IMR-90 (cell line): ENCODE data around the gene NOS3. TPM values are rescaled to one million over a fixed set of nuclear protein-coding genes. Genes with fewer than 3 reads are reported as not detected.
A peak's percentile ranks its signal among the peaks of the same experiment; 100 is the strongest.

Experiments used
- ATAC-seq: fragments of 200-7000 bp; cut with Tn5 transposase; 2 replicates; pipeline ENCODE4 v1.9.1; 2020; ENCODE audit warnings: low read depth, mild to moderate bottlenecking, moderate library complexity
- BruUV-seq: library from RNA; stranded (reverse); fragments of 400-500 nt; replicated peaks from 2 replicates; lab custom pipeline; 2021; lab: Mats Ljungman, UMichigan
- CTCF ChIA-PET: fragments of 300-600 bp; formaldehyde crosslinking; extraction: SDS; loops from one replicate; lab custom pipeline; 2021; ENCODE audit warnings: antibody characterized with exemption; lab: Yijun Ruan, JAX
- POLR2A ChIA-PET: fragments of 300-600 bp; sonication (Branson Sonifier 250); formaldehyde crosslinking; loops from one replicate; lab custom pipeline; 2022; ENCODE audit warnings: antibody characterized with exemption; ENCODE audit not compliant: unreplicated experiment; lab: Charles Lee
- DNase-seq: peaks from one replicate; pipeline ENCODE4 v3.0.0; 2013
- H2AFZ ChIP-seq: replicated peaks from 2 replicates; pipeline ENCODE3; 2013; ENCODE audit warnings: low read length, mild to moderate bottlenecking; ENCODE audit not compliant: poor library complexity
- H2AK5ac ChIP-seq: 2 replicates; pipeline ENCODE4 v1.6.1; 2013; ENCODE audit warnings: low read depth, low read length, inconsistent platforms
- H2AK9ac ChIP-seq: replicated peaks from 2 replicates; pipeline ENCODE3; 2013; ENCODE audit warnings: mild to moderate bottlenecking, low read depth, low read length, moderate library complexity; ENCODE audit not compliant: poor library complexity
- H2BK120ac ChIP-seq: 2 replicates; pipeline ENCODE4 v1.6.1; 2013; ENCODE audit warnings: low read depth, low read length, inconsistent platforms
- H2BK15ac ChIP-seq: 3 replicates; pipeline ENCODE4 v1.6.1; 2013; ENCODE audit warnings: low read depth, low read length, inconsistent platforms
- H2BK20ac ChIP-seq: 2 replicates; pipeline ENCODE4 v1.6.1; 2013; ENCODE audit warnings: low read depth, mild to moderate bottlenecking, inconsistent platforms, low read length, moderate library complexity
- H2BK5ac ChIP-seq: 2 replicates; pipeline ENCODE4 v1.6.1; 2013; ENCODE audit warnings: mild to moderate bottlenecking, low read depth, low read length, inconsistent platforms; ENCODE audit not compliant: poor library complexity, severe bottlenecking
- H3K14ac ChIP-seq: replicated peaks from 2 replicates; pipeline ENCODE4 v1.6.1; 2013; ENCODE audit warnings: low read depth, low read length, inconsistent platforms
- H3K18ac ChIP-seq: 2 replicates; pipeline ENCODE4 v1.6.1; 2013; ENCODE audit warnings: low read depth, low read length, control low read depth
- H3K23ac ChIP-seq: 2 replicates; pipeline ENCODE4 v1.6.1; 2013; ENCODE audit warnings: low read depth, low read length, inconsistent platforms
- H3K27ac ChIP-seq: 2 replicates; pipeline ENCODE4 v1.5.1; 2013; ENCODE audit warnings: mild to moderate bottlenecking, control low read depth, low read length; ENCODE audit not compliant: insufficient read depth
- H3K27me3 ChIP-seq: 2 replicates; pipeline ENCODE4 v1.6.1; 2013; ENCODE audit warnings: low read length; ENCODE audit not compliant: control insufficient read depth, insufficient read depth
- H3K36me3 ChIP-seq: 2 replicates; pipeline ENCODE4 v1.6.1; 2013; ENCODE audit warnings: low read length, mixed read lengths; ENCODE audit not compliant: control insufficient read depth, insufficient read depth
- H3K4ac ChIP-seq: 2 replicates; pipeline ENCODE4 v1.6.1; 2013; ENCODE audit warnings: low read depth, low read length, inconsistent platforms
- H3K4me1 ChIP-seq: 2 replicates; pipeline ENCODE4 v1.6.1; 2013; ENCODE audit warnings: low read length, mixed read lengths; ENCODE audit not compliant: control insufficient read depth, insufficient read depth
- H3K4me2 ChIP-seq: 2 replicates; pipeline ENCODE4 v1.6.1; 2013; ENCODE audit warnings: low read depth, mild to moderate bottlenecking, control low read depth, low read length, moderate library complexity
- H3K4me3 ChIP-seq: 2 replicates; pipeline ENCODE4 v1.5.1; 2013; ENCODE audit warnings: low read depth, mild to moderate bottlenecking, control low read depth, low read length, moderate library complexity; ENCODE audit not compliant: insufficient read depth
- H3K56ac ChIP-seq: 2 replicates; pipeline ENCODE4 v1.6.1; 2013; ENCODE audit warnings: low read length, inconsistent platforms; ENCODE audit not compliant: insufficient read depth; ENCODE audit errors: extremely low read depth
- H3K79me1 ChIP-seq, 2 experiments: 2 replicates each; pipeline ENCODE4 v1.6.1; 2013; ENCODE audit warnings: low read length in 2 of 2, inconsistent platforms in 1 of 2, low read depth in 1 of 2
- H3K9ac ChIP-seq: 2 replicates; pipeline ENCODE4 v1.6.1; 2013; ENCODE audit warnings: low read depth, low read length, control low read depth
- H3K9me1 ChIP-seq: 2 replicates; pipeline ENCODE4 v1.6.1; 2013; ENCODE audit warnings: low read length, inconsistent platforms; ENCODE audit not compliant: insufficient read depth
- H3K9me3 ChIP-seq: 2 replicates; pipeline ENCODE4 v1.6.1; 2013; ENCODE audit warnings: low read length; ENCODE audit not compliant: control insufficient read depth, insufficient read depth
- H4K20me1 ChIP-seq: 2 replicates; pipeline ENCODE4 v1.6.1; 2013; ENCODE audit warnings: low read length, inconsistent platforms; ENCODE audit not compliant: insufficient read depth
- H4K5ac ChIP-seq: 2 replicates; pipeline ENCODE4 v1.6.1; 2013; ENCODE audit warnings: mild to moderate bottlenecking, low read depth, low read length, control low read depth
- H4K8ac ChIP-seq, 2 experiments: 2 replicates each; pipeline ENCODE4 v1.6.1; 2013; ENCODE audit warnings: low read depth in 2 of 2, low read length in 2 of 2, control low read depth in 1 of 2, inconsistent platforms in 1 of 2
- H4K91ac ChIP-seq: 2 replicates; pipeline ENCODE4 v1.6.1; 2013; ENCODE audit warnings: low read depth, low read length, inconsistent platforms; ENCODE audit not compliant: insufficient read depth
- BHLHE40 ChIP-seq: fragments of 150-350 bp; IDR thresholded peaks from 2 replicates; pipeline ENCODE4 v1.6.1; 2016; ENCODE audit warnings: mild to moderate bottlenecking, low read depth, low read length
- CHD1 ChIP-seq: IDR thresholded peaks from 2 replicates; pipeline ENCODE4 v1.6.1; 2012; ENCODE audit warnings: low read depth, low read length, improper control_type of control experiment
- RFX5 ChIP-seq: IDR thresholded peaks from 2 replicates; pipeline ENCODE4 v1.8.0; 2012; ENCODE audit warnings: low read depth, mild to moderate bottlenecking, low read length, moderate library complexity
- WGBS, 2 experiments: methylation state at CpG; one replicate each; pipeline versions ENCODE4 v1.1.5 to v1.1.7; 2013; ENCODE audit warnings: missing lambda C conversion rate in 2 of 2; ENCODE audit not compliant: insufficient read length in 1 of 2; ENCODE audit errors: extremely low coverage in 2 of 2; 5-methylcytosine and 5-hydroxymethylcytosine counted together
- dilution Hi-C: fragments of 300-500 bp; cut with HindIII; formaldehyde crosslinking; loops from one replicate; pipeline ENCODE4 v1.14.3; 2018; ENCODE audit warnings: low sequenced_read_pairs; ENCODE audit not compliant: unreplicated experiment
- in situ Hi-C: fragments of 300-500 bp; cut with MboI; formaldehyde crosslinking; loops from 3 replicates; pipeline ENCODE4 v1.14.3; 2019; ENCODE audit warnings: low sequenced_read_pairs, inconsistent platforms, mixed read lengths
- intact Hi-C: fragments of 100-400 bp; cut with micrococcal nuclease; formaldehyde crosslinking; loops from 2 replicates; pipeline ENCODE4 v1.10.0; 2022
- polyA plus RNA-seq, 3 experiments: library from polyadenylated mRNA; depleted of rRNA; stranded (reverse); fragments of >200 nt; gene quantifications; 2 replicates each; pipeline ENCODE4 v1.2.3, GENCODE V29; 2012; ENCODE audit warnings: low replicate concordance in 1 of 3
- total RNA-seq: library from RNA; depleted of rRNA; stranded (reverse); fragments of >200 nt; gene quantifications from 2 replicates; pipeline ENCODE4 v1.2.3, GENCODE V29; 2012
- TF ChIP-seq, protein P1 (sequence below): conservative IDR thresholded peaks from 2 replicates; pipeline ENCODE4 v1.5.1; 2012; ENCODE audit warnings: mild to moderate bottlenecking, low read depth, low read length, improper control_type of control experiment
- TF ChIP-seq, protein P2 (sequence below): fragments of 150-350 bp; IDR thresholded peaks from 2 replicates; pipeline ENCODE4 v1.6.1; 2017; ENCODE audit warnings: mild to moderate bottlenecking, antibody characterized with exemption, low read length, low read depth

Gene NOS3
- total and polyA plus RNA-seq, 2 of the 4 experiments (the other 2 are of a cell fraction) = 0.72 to 2.0 TPM

- TF ChIP-seq, protein P1, sequence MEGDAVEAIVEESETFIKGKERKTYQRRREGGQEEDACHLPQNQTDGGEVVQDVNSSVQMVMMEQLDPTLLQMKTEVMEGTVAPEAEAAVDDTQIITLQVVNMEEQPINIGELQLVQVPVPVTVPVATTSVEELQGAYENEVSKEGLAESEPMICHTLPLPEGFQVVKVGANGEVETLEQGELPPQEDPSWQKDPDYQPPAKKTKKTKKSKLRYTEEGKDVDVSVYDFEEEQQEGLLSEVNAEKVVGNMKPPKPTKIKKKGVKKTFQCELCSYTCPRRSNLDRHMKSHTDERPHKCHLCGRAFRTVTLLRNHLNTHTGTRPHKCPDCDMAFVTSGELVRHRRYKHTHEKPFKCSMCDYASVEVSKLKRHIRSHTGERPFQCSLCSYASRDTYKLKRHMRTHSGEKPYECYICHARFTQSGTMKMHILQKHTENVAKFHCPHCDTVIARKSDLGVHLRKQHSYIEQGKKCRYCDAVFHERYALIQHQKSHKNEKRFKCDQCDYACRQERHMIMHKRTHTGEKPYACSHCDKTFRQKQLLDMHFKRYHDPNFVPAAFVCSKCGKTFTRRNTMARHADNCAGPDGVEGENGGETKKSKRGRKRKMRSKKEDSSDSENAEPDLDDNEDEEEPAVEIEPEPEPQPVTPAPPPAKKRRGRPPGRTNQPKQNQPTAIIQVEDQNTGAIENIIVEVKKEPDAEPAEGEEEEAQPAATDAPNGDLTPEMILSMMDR = peak; percentile 49
Observed at GRCh38 chr7:151059367-151060112, 68.7 kb downstream of the NOS3 start, which contains the start of gene SLC4A2 (continued).

- TF ChIP-seq, protein P1 = no peak
- TF ChIP-seq CHD1 (no peak), BHLHE40 (no peak), RFX5 (no peak)
- TF ChIP-seq, protein P2, sequence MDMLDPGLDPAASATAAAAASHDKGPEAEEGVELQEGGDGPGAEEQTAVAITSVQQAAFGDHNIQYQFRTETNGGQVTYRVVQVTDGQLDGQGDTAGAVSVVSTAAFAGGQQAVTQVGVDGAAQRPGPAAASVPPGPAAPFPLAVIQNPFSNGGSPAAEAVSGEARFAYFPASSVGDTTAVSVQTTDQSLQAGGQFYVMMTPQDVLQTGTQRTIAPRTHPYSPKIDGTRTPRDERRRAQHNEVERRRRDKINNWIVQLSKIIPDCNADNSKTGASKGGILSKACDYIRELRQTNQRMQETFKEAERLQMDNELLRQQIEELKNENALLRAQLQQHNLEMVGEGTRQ = no peak
- peak overlapping the region; percentile 81 for H3K14ac ChIP-seq
- H4K91ac ChIP-seq = peak overlapping the region; percentile 56
- peak overlapping the region; percentile 96 for H2AK5ac ChIP-seq
- intact Hi-C loops (loop anchor here (1.0 kb wide), 1 partner anchor 51 kb away; no protein-coding TSS in a partner anchor), in situ Hi-C loops (no loop called here), dilution Hi-C loops (no loop called here)
- peak overlapping the region; percentile 99 for H3K4me2 ChIP-seq
- ChIA-PET CTCF (no interaction called here), POLR2A (no interaction called here)
- peaks cover 24 to 68% of the 10 kb centered on the region in 2 experiments for H3K79me1 ChIP-seq
- H3K27me3 ChIP-seq = no peaks in the 10 kb centered on the region
- 0 out of 3 replicates have a peak overlapping the region, but pooled peaks have one; percentile 15 for H2BK15ac ChIP-seq
- H2BK5ac ChIP-seq = peak overlapping the region; percentile 95
- H3K4ac ChIP-seq = peak overlapping the region; percentile 66
- no peak for DNase-seq
- H3K9me1 ChIP-seq = peaks cover 12% of the 10 kb centered on the region; the same call in 1 of the 2 replicates
- H2BK120ac ChIP-seq = peak overlapping the region; percentile 48; the same call in 1 of the 2 replicates
- H2AK9ac ChIP-seq = peak overlapping the region; percentile 100
- peak overlapping the region; percentile 84 for H3K9ac ChIP-seq
- H3K23ac ChIP-seq = peak overlapping the region; percentile 87; the same call in 1 of the 2 replicates
- no TSS peak for BruUV-seq
- H4K20me1 ChIP-seq = peaks cover 28% of the 10 kb centered on the region
- peak overlapping the region; percentile 22; the same call in 1 of the 2 replicates for H3K18ac ChIP-seq
- H2BK20ac ChIP-seq = no peak overlapping the region
- peak overlapping the region; percentile 95 for H2AFZ ChIP-seq
- peak overlapping the region; percentile 26; the same call in 1 of the 2 replicates for H4K5ac ChIP-seq
- peak overlapping the region; percentile 94 for H3K4me3 ChIP-seq
- H4K8ac ChIP-seq = peak overlapping the region in 1 of 2 experiments; percentile 56; a peak in 2 of 4 replicates
- WGBS, 2 experiments = no CpG with 5 or more reads among the region's 17 CpGs
- H3K36me3 ChIP-seq = peaks cover 8% of the 10 kb centered on the region
- no peak for ATAC-seq
- H3K56ac ChIP-seq = peak overlapping the region; percentile 87
- peak overlapping the region; percentile 97 for H3K27ac ChIP-seq
- H3K4me1 ChIP-seq = peaks cover 43% of the 10 kb centered on the region
- H3K9me3 ChIP-seq = no peaks in the 10 kb centered on the region
Observed at GRCh38 chr7:151060113-151060415, 69.2 kb downstream of the NOS3 start.
